ENCODE measurements around the gene EXT2.
A peak's percentile ranks its signal among the peaks of the same experiment; 100 is the strongest.

Gene EXT2

DNA sequence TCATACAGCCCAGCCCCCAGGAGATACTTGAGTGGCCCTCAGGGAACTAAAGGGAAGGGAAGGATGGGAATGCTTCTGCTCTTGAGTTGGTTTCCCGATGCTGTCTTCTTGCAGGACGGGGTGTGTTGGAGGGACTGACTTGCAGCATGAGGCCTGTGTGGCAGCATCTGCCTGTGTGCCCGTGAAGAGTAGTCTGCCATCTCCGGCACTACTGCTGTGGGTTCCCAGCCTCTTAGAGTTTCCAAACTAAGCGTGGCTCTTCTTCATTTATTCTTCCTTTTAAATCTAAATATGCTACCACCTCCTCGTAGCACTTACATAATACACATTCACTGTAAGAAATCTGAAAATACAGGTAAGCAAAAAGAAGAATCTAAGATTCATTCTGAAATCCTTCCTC lies 12.8 kb downstream of the EXT2 start:
- no peak for DNase-seq (ENCODE audit: extremely low spot score)
- TF ChIP-seq ELF4 (IDR thresholded peaks at IDR 0.05), result no peak
- no peak for TF ChIP-seq SUZ12 (IDR thresholded peaks at IDR 0.05)
- ChIA-PET POLR2A (no interaction called here), CTCF (no interaction called here)

DNA sequence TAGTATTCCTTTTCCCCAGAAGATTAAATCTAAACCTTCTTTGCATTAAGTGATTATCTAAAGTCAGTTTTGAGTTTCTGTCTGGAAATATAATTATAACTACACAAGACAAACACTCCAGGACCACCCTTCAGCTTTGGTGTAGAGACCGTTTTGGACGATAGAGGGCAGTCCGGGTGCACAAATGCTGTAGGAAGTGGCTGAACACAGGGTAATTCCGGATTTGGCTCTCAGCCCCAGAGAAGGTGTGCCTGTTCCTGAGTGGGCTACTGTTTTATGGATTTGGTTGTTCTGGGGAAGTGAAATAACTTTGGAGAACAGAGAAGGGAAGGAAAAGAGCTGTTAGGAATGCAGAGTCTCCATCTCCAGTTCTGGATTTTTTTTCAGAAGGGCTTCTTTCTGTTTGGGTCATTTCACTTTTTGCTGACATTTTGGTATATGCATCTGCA lies 14.8 kb downstream of the EXT2 start:
- DNase-seq (ENCODE audit: extremely low spot score), result peak; percentile 74
- TF ChIP-seq ARNT (IDR thresholded peaks at IDR 0.05) (no peak), FOXK2 (IDR thresholded peaks at IDR 0.05) (no peak)
- ChIA-PET CTCF (interaction anchor here (0.7 to 2.0 kb wide), 5 partner anchors 9 to 387 kb away, joined by 3 to 9 read pairs (median 4); partner anchors contain the start of gene EXT2), POLR2A (no interaction called here)

DNA sequence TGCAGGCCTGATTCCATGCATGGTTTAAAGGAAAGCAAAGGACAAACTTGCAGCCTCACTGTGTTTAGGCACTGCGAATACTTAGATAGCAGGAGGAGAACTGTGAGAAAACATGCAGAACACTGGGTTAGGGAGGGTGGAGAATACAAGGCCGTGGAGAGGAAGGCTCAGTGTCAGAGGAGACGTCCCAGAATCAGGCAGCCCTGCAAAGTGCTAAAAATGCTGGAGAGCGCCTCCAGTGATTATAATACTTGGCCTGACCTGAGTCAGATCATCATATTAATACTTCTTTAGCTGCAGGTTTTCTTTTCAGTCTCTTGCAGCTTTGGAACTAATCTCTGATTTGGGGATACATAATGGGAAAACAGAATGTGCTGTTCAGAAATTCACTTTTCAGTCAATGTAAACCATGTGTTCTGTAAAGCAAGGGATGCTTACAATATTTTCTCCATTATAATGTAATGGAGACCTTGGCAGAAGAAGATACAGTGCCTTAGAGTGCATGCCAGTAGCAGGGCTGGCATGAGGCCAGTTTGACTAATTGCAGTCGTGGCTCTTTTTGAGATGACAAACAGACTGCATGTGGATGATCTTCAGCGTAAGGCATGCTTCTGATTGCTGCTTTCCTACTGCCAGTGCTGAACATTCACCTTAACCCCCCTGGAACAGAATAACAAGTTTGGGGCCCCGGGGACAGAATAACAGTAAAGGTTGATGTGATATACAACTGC lies 16.8 kb downstream of the EXT2 start:
- ChIA-PET CTCF (no interaction called here), POLR2A (no interaction called here)
- TF ChIP-seq TARDBP (IDR thresholded peaks at IDR 0.05) (no peak), LEF1 (IDR thresholded peaks at IDR 0.05; ENCODE audit: borderline replicate concordance) (no peak), SUZ12 (IDR thresholded peaks at IDR 0.05) (no peak), FOXA1 (IDR thresholded peaks at IDR 0.05) (no peak), L3MBTL2 (conservative IDR thresholded peaks at IDR 0.05) (no peak), BHLHE40 (IDR thresholded peaks at IDR 0.05; ENCODE audit: borderline replicate concordance) (no peak), CTBP1 (IDR thresholded peaks at IDR 0.05; ENCODE audit: borderline replicate concordance) (no peak)
- TF ChIP-seq, protein P1, sequence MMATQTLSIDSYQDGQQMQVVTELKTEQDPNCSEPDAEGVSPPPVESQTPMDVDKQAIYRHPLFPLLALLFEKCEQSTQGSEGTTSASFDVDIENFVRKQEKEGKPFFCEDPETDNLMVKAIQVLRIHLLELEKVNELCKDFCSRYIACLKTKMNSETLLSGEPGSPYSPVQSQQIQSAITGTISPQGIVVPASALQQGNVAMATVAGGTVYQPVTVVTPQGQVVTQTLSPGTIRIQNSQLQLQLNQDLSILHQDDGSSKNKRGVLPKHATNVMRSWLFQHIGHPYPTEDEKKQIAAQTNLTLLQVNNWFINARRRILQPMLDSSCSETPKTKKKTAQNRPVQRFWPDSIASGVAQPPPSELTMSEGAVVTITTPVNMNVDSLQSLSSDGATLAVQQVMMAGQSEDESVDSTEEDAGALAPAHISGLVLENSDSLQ (IDR thresholded peaks at IDR 0.05), result no peak
- DNase-seq (ENCODE audit: extremely low spot score), result no peak

DNA sequence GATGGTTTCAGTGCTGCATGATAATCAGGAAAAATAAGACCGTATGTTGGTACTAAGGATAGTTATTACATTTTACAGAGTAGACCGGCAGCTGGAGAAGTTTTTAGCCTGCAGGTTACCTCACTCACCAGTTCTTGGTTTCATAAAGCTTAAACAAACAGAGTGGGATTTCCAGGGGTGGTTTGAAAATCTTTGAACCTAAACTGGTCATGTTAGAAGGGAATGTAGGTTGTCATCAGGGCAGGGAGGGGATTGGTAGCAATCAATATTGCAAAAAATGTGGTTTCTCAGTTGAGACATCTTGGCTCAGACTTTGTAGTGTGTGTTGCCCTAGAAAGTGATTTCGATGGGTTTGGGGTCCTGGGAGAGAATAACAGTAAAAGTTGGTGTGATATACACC lies 17.5 kb downstream of the EXT2 start:
- POLR2A ChIA-PET, result no interaction called here
- DNase-seq (ENCODE audit: extremely low spot score), result no peak
- no peak for TF ChIP-seq NFRKB (IDR thresholded peaks at IDR 0.05)
- CTCF ChIA-PET, result no interaction called here

DNA sequence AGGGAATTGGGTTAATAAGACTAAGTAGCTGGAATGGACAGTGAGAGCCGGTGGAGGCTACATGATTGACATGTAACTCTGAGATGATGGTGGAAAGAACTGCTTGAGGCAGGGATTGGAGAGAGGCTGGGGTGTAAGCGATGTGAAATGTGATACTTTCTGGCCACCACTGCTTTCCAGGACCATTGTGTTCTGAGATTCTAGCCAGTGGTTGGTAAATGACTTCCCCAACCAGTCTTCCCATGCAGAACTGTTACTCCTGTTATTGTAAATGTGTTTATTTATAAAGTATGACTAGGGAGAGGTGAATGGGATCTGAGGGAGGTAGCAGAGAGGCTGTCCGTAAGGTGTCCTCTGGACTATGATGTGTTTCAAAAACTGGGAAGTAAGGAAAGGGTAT lies 18.1 kb downstream of the EXT2 start:
- TF ChIP-seq FOXA1 (IDR thresholded peaks at IDR 0.05), result no peak
- no peak for TF ChIP-seq FOXK2 (IDR thresholded peaks at IDR 0.05)
- no peak for TF ChIP-seq ZNF384 (IDR thresholded peaks at IDR 0.05)
- no peak for TF ChIP-seq BHLHE40 (IDR thresholded peaks at IDR 0.05; ENCODE audit: borderline replicate concordance)
- TF ChIP-seq SP1 (IDR thresholded peaks at IDR 0.05), result no peak
- no peak for TF ChIP-seq TARDBP (IDR thresholded peaks at IDR 0.05)
- TF ChIP-seq L3MBTL2 (conservative IDR thresholded peaks at IDR 0.05), result no peak
- TF ChIP-seq FOXM1 (IDR thresholded peaks at IDR 0.05; ENCODE audit: borderline replicate concordance), result no peak
- TF ChIP-seq SUZ12 (IDR thresholded peaks at IDR 0.05), result no peak
- TF ChIP-seq ELF4 (IDR thresholded peaks at IDR 0.05), result no peak
- no peak for TF ChIP-seq HDGF (IDR thresholded peaks at IDR 0.05; ENCODE audit: borderline replicate concordance)
- TF ChIP-seq, protein P1 (IDR thresholded peaks at IDR 0.05), result no peak
- TF ChIP-seq CTBP1 (IDR thresholded peaks at IDR 0.05; ENCODE audit: borderline replicate concordance), result no peak
- ChIA-PET POLR2A (no interaction called here), CTCF (no interaction called here)
- DNase-seq (ENCODE audit: extremely low spot score), result no peak

DNA sequence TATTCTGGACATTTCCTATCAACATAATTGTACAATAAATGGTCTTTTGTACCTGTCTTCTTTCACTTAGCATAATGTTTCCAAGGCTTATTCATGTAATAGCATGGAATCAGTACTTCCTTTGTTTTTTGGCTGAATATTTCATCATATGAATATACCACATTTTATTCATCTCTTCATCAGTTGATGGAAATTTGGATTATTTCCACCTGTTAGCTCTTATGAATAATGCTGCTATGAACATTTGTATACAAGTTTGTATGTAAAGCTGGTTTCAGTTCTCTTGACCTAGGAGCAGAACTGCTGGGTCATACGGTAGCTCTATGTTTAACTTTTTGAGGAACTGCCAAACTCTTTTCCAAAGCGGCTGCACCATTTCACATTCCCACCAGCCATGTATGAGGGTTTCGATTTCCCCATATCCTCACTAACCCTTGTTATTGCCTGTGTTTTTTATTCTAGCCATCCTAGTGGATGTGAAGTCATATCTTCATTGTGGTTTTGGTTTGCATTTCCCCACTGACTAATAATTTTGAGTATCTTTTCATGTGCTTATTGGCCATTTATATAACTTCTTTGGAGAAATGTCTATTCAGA lies 20.9 kb downstream of the EXT2 start:
- TF ChIP-seq, protein P1 (IDR thresholded peaks at IDR 0.05), result no peak
- TF ChIP-seq BHLHE40 (IDR thresholded peaks at IDR 0.05; ENCODE audit: borderline replicate concordance) (no peak), L3MBTL2 (conservative IDR thresholded peaks at IDR 0.05) (no peak), CTBP1 (IDR thresholded peaks at IDR 0.05; ENCODE audit: borderline replicate concordance) (no peak), LEF1 (IDR thresholded peaks at IDR 0.05; ENCODE audit: borderline replicate concordance) (no peak), ELF4 (IDR thresholded peaks at IDR 0.05) (no peak), HDGF (IDR thresholded peaks at IDR 0.05; ENCODE audit: borderline replicate concordance) (no peak), SUZ12 (IDR thresholded peaks at IDR 0.05) (no peak), FOXK2 (IDR thresholded peaks at IDR 0.05) (no peak), FOXM1 (IDR thresholded peaks at IDR 0.05; ENCODE audit: borderline replicate concordance) (no peak), TARDBP (IDR thresholded peaks at IDR 0.05) (no peak)
- CTCF ChIA-PET, result no interaction called here
- DNase-seq (ENCODE audit: extremely low spot score), result no peak
- POLR2A ChIA-PET, result no interaction called here

DNA sequence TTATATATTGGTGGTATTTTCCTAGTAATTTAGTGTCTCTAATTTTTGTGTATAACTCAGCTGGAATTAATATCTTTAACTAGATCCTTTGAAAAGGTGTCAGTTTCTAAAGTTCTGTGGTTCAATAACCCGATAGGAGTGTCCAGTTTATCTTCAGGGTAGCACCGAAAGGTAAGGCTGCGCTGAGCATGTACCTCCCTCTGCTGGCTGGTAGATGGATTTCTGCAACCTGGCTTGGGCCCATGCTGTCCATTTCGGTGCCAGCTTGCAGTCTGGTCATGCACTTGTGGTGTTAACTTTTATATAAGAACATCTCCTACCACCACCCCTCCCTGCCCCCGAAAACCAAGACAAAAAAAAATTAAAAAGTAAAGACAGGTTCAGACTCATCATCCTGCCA lies 24.7 kb downstream of the EXT2 start:
- DNase-seq (ENCODE audit: extremely low spot score), result peak; percentile 38
- TF ChIP-seq SUZ12 (IDR thresholded peaks at IDR 0.05) (no peak), SP1 (IDR thresholded peaks at IDR 0.05) (no peak), FOXM1 (IDR thresholded peaks at IDR 0.05; ENCODE audit: borderline replicate concordance) (no peak), ARNT (IDR thresholded peaks at IDR 0.05) (no peak), ZNF384 (IDR thresholded peaks at IDR 0.05) (no peak), FOXK2 (IDR thresholded peaks at IDR 0.05) (no peak), LEF1 (IDR thresholded peaks at IDR 0.05; ENCODE audit: borderline replicate concordance) (no peak), TARDBP (IDR thresholded peaks at IDR 0.05) (no peak), HDGF (IDR thresholded peaks at IDR 0.05; ENCODE audit: borderline replicate concordance) (no peak), ELF4 (IDR thresholded peaks at IDR 0.05) (no peak), CTBP1 (IDR thresholded peaks at IDR 0.05; ENCODE audit: borderline replicate concordance) (no peak)
- TF ChIP-seq, protein P1 (IDR thresholded peaks at IDR 0.05), result no peak
- POLR2A ChIA-PET, result no interaction called here
- CTCF ChIA-PET, result interaction anchor here (1.4 kb wide), 1 partner anchor 13 kb away, joined by 3 read pairs; no protein-coding TSS in a partner anchor

Data from HEK293T (cell line).